K562 (cell line): Measurements from ENCODE around the gene POLR1C.

Experiments used
- BHLHE40 ChIP-seq: IDR thresholded peaks from 2 replicates; pipeline ENCODE4 v1.6.1; 2011; ENCODE audit warnings: low read length, improper control_type of control experiment
- ELF1 ChIP-seq: fragments of 200-800 bp; sonication (Bioruptor generic); IDR thresholded peaks from 2 replicates; pipeline ENCODE4 v1.6.1; 2016; ENCODE audit warnings: missing genetic modification characterization, missing compliant biosample characterization
- FOXP1 ChIP-seq: sonication (generic); formaldehyde crosslinking; IDR thresholded peaks from 2 replicates; pipeline ENCODE4 v1.8.0; 2022; ENCODE audit warnings: mild to moderate bottlenecking, missing genetic modification reagents
- GABPA ChIP-seq: fragments of 200-800 bp; sonication (Bioruptor generic); conservative IDR thresholded peaks from 2 replicates; pipeline ENCODE4 v1.6.1; 2016; ENCODE audit warnings: low read depth, missing genetic modification characterization, missing compliant biosample characterization
- HMG20B ChIP-seq: fragments of 250-450 bp; sonication (Bioruptor Pico); IDR thresholded peaks from 2 replicates; pipeline ENCODE4 v1.5.0; 2021; ENCODE audit warnings: mild to moderate bottlenecking
- POLR2A ChIP-seq: fragments of 450-650 bp; conservative IDR thresholded peaks from 2 replicates; pipeline ENCODE4 v1.6.1; 2016
- POLR2AphosphoS2 ChIP-seq: IDR thresholded peaks from 2 replicates; pipeline ENCODE4 v1.6.1; 2012; ENCODE audit warnings: low read length, improper control_type of control experiment
- RAD51 ChIP-seq: fragments of 450-650 bp; IDR thresholded peaks from 2 replicates; pipeline ENCODE4 v1.7.1; 2016; ENCODE audit warnings: low read depth, mild to moderate bottlenecking, borderline replicate concordance
- SMARCB1 ChIP-seq: IDR thresholded peaks from 2 replicates; pipeline ENCODE4 v1.6.1; 2011; ENCODE audit warnings: improper control_type of control experiment, low read depth; ENCODE audit not compliant: insufficient read length
- STAT6 ChIP-seq: sonication (generic); formaldehyde crosslinking; IDR thresholded peaks from 2 replicates; pipeline ENCODE4 v1.8.1; 2023; ENCODE audit warnings: mild to moderate bottlenecking, missing genetic modification reagents
- TCF7L2 ChIP-seq: fragments of 150-350 bp; IDR thresholded peaks from 2 replicates; pipeline ENCODE4 v1.6.1; 2016; ENCODE audit warnings: low read depth, mild to moderate bottlenecking, low read length, moderate library complexity
- ZNF586 ChIP-seq: fragments of 450-650 bp; formaldehyde crosslinking; conservative IDR thresholded peaks from 2 replicates; pipeline ENCODE4 v1.4.0; 2020; ENCODE audit warnings: mild to moderate bottlenecking, moderate library complexity
- TF ChIP-seq, protein P1 (sequence below), 3 experiments: IDR thresholded peaks in 2 of 3; conservative IDR thresholded peaks in 1 of 3; 2 replicates each; pipeline ENCODE4 v1.5.1; 2011 to 2012; ENCODE audit warnings: low read length in 3 of 3, mild to moderate bottlenecking in 3 of 3, control low read depth in 2 of 3, improper control_type of control experiment in 1 of 3, inconsistent platforms in 1 of 3, low read depth in 1 of 3, mixed read lengths in 1 of 3, moderate library complexity in 1 of 3; ENCODE audit not compliant: insufficient read depth in 2 of 3
- TF ChIP-seq, protein P2 (sequence below): conservative IDR thresholded peaks from 2 replicates; pipeline ENCODE4 v1.6.1; 2011; ENCODE audit warnings: low read depth, mild to moderate bottlenecking, low read length; ENCODE audit not compliant: control insufficient read depth

DNA sequence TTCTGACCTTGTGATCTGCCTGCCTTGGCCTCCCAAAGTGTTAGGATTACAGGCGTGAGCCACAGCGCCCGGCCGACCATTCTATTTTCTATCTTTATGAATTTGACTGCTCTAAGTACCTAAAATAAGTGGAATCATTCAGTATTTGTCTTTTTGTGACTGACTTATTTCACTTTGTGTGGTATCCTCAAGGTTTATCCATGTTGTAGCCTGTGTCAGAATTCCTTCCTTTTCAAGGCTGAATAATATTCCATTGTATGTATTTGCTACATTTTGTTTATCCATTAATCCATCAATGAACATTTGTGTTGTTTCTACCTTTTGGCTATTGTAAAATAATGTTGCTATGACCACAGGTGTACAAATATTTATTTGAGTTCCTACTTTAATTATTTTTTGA is 44.4 kb upstream of the POLR1C start:
- no peak for TF ChIP-seq ELF1 (tag)
- TF ChIP-seq GABPA (tag), result no peak
- TF ChIP-seq STAT6 (CRISPR knock-in tag), result no peak
- no peak for TF ChIP-seq ZNF586 (CRISPR knock-in tag)
- no peak for TF ChIP-seq POLR2A
- TF ChIP-seq SMARCB1, result no peak
- no peak for TF ChIP-seq POLR2AphosphoS2
- TF ChIP-seq FOXP1 (CRISPR knock-in tag), result no peak
- TF ChIP-seq, protein P1, sequence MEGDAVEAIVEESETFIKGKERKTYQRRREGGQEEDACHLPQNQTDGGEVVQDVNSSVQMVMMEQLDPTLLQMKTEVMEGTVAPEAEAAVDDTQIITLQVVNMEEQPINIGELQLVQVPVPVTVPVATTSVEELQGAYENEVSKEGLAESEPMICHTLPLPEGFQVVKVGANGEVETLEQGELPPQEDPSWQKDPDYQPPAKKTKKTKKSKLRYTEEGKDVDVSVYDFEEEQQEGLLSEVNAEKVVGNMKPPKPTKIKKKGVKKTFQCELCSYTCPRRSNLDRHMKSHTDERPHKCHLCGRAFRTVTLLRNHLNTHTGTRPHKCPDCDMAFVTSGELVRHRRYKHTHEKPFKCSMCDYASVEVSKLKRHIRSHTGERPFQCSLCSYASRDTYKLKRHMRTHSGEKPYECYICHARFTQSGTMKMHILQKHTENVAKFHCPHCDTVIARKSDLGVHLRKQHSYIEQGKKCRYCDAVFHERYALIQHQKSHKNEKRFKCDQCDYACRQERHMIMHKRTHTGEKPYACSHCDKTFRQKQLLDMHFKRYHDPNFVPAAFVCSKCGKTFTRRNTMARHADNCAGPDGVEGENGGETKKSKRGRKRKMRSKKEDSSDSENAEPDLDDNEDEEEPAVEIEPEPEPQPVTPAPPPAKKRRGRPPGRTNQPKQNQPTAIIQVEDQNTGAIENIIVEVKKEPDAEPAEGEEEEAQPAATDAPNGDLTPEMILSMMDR (IDR thresholded peaks at IDR 0.05 in 2 of 3, conservative IDR thresholded peaks at IDR 0.05 in 1 of 3; ENCODE audit: insufficient read depth in 2 of 3, low read depth in 1 of 3, low read length in 3 of 3), result no peak
- no peak for TF ChIP-seq BHLHE40
- TF ChIP-seq, protein P2, sequence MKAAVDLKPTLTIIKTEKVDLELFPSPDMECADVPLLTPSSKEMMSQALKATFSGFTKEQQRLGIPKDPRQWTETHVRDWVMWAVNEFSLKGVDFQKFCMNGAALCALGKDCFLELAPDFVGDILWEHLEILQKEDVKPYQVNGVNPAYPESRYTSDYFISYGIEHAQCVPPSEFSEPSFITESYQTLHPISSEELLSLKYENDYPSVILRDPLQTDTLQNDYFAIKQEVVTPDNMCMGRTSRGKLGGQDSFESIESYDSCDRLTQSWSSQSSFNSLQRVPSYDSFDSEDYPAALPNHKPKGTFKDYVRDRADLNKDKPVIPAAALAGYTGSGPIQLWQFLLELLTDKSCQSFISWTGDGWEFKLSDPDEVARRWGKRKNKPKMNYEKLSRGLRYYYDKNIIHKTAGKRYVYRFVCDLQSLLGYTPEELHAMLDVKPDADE, result no peak
- no peak for TF ChIP-seq HMG20B (CRISPR knock-in tag)
- TF ChIP-seq RAD51, result no peak
- no peak for TF ChIP-seq TCF7L2
